ENCODE data around the gene KCNJ11. TPM values are rescaled to one million over a fixed set of nuclear protein-coding genes. Genes with fewer than 3 reads are reported as not detected.
A peak's percentile ranks its signal among the peaks of the same experiment; 100 is the strongest.

KCNJ11 gene
- total RNA-seq, 1 donor from 2014 or later: 18.6 TPM

GRCh38 chr11:17413414-17414316, 25.2 kb upstream of the KCNJ11 start:
- Mint-ChIP-seq H3K27ac (peak overlapping the region; percentile 33), H3K4me3 (no peak overlapping the region), H3K4me1 (ENCODE audit: unreplicated experiment) (peaks cover 11% of the 10 kb centered on the region), H3K9me3 (no peaks in the 10 kb centered on the region), H3K27me3 (peaks cover 20% of the 10 kb centered on the region), H3K36me3 (no peaks in the 10 kb centered on the region)
- TF ChIP-seq CTCF (conservative IDR thresholded peaks at IDR 0.05): no peak
- DNase-seq (ENCODE audit: extremely low spot score, unreplicated experiment): no peak

GRCh38 chr11:17412488-17413180, 24.2 kb upstream of the KCNJ11 start:
- TF ChIP-seq CTCF (conservative IDR thresholded peaks at IDR 0.05): no peak
- Mint-ChIP-seq H3K4me3 (no peak overlapping the region), H3K27me3 (peaks cover 17% of the 10 kb centered on the region), H3K27ac (no peak overlapping the region), H3K9me3 (no peaks in the 10 kb centered on the region), H3K4me1 (ENCODE audit: unreplicated experiment) (peaks cover 5% of the 10 kb centered on the region), H3K36me3 (no peaks in the 10 kb centered on the region)
- DNase-seq (ENCODE audit: extremely low spot score, unreplicated experiment): no peak

- Mint-ChIP-seq H3K27me3 (peaks cover 10% of the 10 kb centered on the region), H3K36me3 (no peaks in the 10 kb centered on the region), H3K27ac (peak overlapping the region; percentile 8), H3K4me3 (no peak overlapping the region), H3K9me3 (no peaks in the 10 kb centered on the region), H3K4me1 (ENCODE audit: unreplicated experiment) (peaks cover 5% of the 10 kb centered on the region)
- TF ChIP-seq CTCF (conservative IDR thresholded peaks at IDR 0.05): no peak
- no peak for DNase-seq (ENCODE audit: extremely low spot score, unreplicated experiment)
Measured at GRCh38 chr11:17411418-17411817, 23.0 kb upstream of the KCNJ11 start.

GRCh38 chr11:17410606-17411379, 22.3 kb upstream of the KCNJ11 start:
- H3K4me3 Mint-ChIP-seq: no peak overlapping the region
- peak overlapping the region; percentile 8 for H3K27ac Mint-ChIP-seq

More at GRCh38 chr11:17410606-17411379, 22.3 kb upstream of the KCNJ11 start:
- no peaks in the 10 kb centered on the region for H3K36me3 Mint-ChIP-seq
- peaks cover 8% of the 10 kb centered on the region for H3K4me1 Mint-ChIP-seq (ENCODE audit: unreplicated experiment)
- H3K9me3 Mint-ChIP-seq: no peaks in the 10 kb centered on the region
- H3K27me3 Mint-ChIP-seq: peaks cover 8% of the 10 kb centered on the region
- DNase-seq (ENCODE audit: extremely low spot score, unreplicated experiment): no peak
- no peak for TF ChIP-seq CTCF (conservative IDR thresholded peaks at IDR 0.05)

Data from type B pancreatic cell (in vitro differentiated cells).